ENCODE results near the gene PDHA1.

Gene PDHA1

DNA sequence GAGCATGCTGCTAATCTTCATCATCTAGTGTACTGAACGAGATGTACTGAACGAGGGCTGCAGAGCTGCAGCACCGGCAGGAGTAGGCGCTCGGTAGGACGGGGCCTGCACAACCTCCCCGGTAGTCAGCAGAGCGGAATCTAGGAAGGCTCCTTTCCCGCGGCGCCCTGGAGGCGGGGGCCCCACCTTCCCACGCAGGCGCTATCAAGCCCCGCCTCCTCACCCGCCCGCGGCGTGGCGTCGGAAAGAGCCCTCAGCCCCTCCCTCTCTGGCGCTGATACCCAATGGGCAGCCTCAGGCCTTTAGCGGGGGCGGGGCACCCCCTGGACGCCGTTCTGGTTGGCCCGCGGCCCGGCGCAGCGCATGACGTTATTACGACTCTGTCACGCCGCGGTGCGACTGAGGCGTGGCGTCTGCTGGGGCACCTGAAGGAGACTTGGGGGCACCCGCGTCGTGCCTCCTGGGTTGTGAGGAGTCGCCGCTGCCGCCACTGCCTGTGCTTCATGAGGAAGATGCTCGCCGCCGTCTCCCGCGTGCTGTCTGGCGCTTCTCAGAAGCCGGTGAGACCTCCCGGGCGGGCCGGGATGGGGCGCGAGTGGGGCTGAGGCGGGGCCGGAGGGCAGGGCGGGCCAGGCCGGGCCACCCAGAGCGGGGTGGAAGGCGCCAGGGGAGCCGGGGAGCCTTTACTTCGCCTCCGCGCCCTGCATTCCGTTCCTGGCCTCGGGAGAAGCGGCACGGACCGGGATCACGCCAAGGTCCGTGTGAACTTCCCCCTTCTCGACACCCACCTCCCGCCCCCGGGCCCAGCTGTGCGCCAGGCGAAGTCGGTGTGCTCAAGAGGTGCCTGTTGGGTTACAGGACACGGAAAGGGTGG lies at the start of gene PDHA1:
TSS of gene PDHA1 (plus strand) at position 393 of the 874 bp plus-strand sequence. CDS start at position 504, 111 bp downstream.
- Mint-ChIP-seq H3K9me3 (no peaks in the 10 kb centered on the region), H3K4me3 (peak within 1 kb of the TSS; percentile 87), H3K27ac (peak within 1 kb of the TSS; percentile 92), H3K27me3 (ENCODE audit: low read depth) (no peaks in the 10 kb centered on the region), H3K4me1 (ENCODE audit: low read depth) (peaks cover 19% of the 10 kb centered on the region), H3K36me3 (ENCODE audit: low read depth) (no peaks in the 10 kb centered on the region)
- peak; percentile 90 for DNase-seq (ENCODE audit: low spot score)

DNA sequence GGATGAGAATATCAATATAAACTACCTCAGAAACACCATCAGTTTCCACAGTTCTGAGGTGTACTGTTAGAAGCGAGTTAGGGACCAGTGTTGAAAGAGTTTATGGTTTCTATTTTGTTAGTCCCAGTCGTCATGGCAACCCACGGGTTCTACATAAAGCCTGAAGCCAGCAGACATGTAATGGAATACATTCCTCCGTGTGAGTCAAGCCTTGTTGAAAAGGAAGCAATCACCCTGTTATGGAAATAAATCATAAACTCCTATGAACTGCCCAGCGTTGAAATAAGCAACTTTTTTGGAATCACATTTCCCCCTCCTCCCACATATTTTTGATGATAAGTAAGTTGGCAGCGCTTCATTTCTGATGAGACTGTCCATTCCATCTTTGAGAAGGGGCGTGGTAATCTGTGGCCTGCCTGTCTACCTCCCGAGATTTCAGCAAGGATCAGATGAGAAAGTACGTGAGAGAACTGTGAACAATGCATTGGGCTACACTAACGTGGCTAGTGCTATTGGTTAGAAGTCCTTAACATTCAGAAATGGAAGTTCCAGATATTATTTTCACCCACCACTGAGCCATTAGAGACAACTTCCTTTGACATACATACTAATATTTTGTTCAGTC lies 40.4 kb upstream of the PDHA1 start:
- Mint-ChIP-seq H3K4me3 (no peak overlapping the region), H3K36me3 (ENCODE audit: low read depth) (no peaks in the 10 kb centered on the region), H3K27me3 (ENCODE audit: low read depth) (peaks cover 2% of the 10 kb centered on the region), H3K9me3 (no peaks in the 10 kb centered on the region), H3K4me1 (ENCODE audit: low read depth) (no peaks in the 10 kb centered on the region), H3K27ac (no peak overlapping the region)
- no peak for DNase-seq (ENCODE audit: low spot score)

DNA sequence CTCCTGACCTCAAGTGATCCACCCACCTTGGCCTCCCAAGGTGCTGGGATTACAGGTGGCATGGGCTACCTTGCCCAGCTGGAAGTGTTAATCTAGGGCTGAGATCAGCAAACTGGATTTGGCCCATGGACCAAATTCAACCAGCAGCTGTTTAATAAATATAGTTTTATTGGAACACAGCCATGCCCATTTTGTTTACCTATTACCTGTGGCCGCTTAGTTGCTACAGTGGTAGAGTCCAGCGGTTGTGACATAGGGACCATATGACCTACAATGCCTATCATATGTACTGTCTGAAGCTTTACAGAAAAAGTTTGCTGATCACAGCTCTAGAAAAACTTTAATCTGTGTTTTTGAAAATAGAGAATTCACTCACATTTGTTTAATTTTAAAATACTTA lies 17.2 kb upstream of the PDHA1 start:
- Mint-ChIP-seq H3K36me3 (ENCODE audit: low read depth) (no peaks in the 10 kb centered on the region), H3K4me3 (no peak overlapping the region), H3K27ac (no peak overlapping the region), H3K27me3 (ENCODE audit: low read depth) (no peaks in the 10 kb centered on the region), H3K9me3 (no peaks in the 10 kb centered on the region), H3K4me1 (ENCODE audit: low read depth) (no peaks in the 10 kb centered on the region)
- no peak for DNase-seq (ENCODE audit: low spot score)

DNA sequence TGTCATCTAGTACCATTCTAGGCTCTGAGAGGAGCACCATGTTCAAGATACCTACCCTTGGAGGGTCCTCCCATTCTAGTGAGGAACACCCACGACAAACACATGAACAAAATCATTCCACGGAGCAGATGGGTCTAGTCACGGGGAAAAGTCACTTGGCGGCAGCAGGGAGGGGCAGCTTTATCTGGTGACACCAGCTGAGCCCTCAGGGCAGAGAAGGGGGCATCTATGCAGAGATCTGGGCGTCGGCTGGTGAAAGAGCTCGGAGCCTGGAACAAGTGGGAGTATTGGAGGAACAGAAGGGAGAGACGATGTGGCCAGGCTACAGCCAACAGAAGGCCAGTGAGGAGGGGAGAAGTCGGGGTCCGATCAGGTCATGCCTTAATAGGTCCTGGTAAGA lies 11.9 kb upstream of the PDHA1 start:
- H3K4me3 Mint-ChIP-seq = no peak overlapping the region
- no peak overlapping the region for H3K27ac Mint-ChIP-seq
- no peaks in the 10 kb centered on the region for H3K27me3 Mint-ChIP-seq (ENCODE audit: low read depth)
- peaks cover 1% of the 10 kb centered on the region for H3K36me3 Mint-ChIP-seq (ENCODE audit: low read depth)
- peaks cover 4% of the 10 kb centered on the region for H3K9me3 Mint-ChIP-seq
- H3K4me1 Mint-ChIP-seq (ENCODE audit: low read depth) = no peaks in the 10 kb centered on the region
- no peak for DNase-seq (ENCODE audit: low spot score)

DNA sequence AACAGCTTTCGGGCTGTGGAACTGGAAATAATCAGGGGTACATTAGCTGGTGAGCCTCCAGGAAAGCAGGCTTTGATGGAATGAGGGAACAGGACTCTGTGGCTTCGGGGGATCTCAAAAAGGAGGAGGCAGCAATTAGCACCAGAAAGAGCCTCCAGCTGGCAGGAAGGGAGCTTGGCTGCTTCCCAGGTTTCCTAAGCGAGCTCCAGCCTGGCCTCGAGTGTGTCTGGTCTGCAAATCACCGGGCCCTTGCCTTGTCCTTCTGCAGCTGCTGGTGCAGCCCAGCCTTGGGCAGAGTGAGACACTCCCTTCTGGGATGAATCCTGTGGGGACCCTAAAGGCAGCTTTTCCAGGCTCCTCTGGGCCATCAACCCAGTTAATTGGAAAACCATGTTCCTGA lies 10.7 kb upstream of the PDHA1 start:
- Mint-ChIP-seq H3K9me3 (peaks cover 4% of the 10 kb centered on the region), H3K27me3 (ENCODE audit: low read depth) (no peaks in the 10 kb centered on the region), H3K4me3 (no peak overlapping the region), H3K27ac (no peak overlapping the region), H3K4me1 (ENCODE audit: low read depth) (no peaks in the 10 kb centered on the region), H3K36me3 (ENCODE audit: low read depth) (peaks cover 1% of the 10 kb centered on the region)
- DNase-seq (ENCODE audit: low spot score) = no peak

DNA sequence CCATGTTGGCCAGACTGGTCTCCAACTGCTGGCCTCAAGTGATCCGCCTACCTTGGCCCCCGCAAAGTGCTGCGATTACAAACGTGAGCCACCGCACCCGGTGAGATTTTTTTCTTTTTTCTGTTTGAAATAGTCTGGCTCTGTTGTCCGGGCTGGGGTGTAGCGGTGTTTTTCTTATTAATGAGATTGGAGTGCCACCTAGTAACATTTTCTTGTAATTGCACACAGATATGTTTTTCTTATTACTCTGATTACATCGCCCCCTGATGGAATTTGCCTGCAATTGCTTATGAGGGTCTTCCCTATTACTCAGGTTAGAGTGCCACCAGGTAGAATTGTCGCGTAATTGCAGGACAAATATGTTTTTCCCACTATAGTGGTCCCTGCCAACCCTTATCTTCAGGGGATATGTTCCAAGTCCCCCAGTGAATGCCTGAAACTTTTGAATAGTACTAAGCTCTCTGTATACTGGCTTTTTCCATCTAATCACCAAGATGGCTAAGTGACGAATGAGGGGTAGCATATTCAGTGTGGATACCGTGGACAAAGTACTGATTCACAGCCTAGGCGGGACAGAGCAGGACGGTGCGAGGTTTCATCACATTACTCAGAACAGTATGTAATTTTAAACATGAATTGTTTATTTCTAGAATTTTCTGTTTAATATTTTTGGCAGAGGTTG lies 8.6 kb upstream of the PDHA1 start:
- Mint-ChIP-seq H3K36me3 (ENCODE audit: low read depth) (peaks cover 1% of the 10 kb centered on the region), H3K4me3 (no peak overlapping the region), H3K9me3 (peaks cover 4% of the 10 kb centered on the region), H3K27ac (no peak overlapping the region), H3K4me1 (ENCODE audit: low read depth) (no peaks in the 10 kb centered on the region), H3K27me3 (ENCODE audit: low read depth) (no peaks in the 10 kb centered on the region)
- no peak for DNase-seq (ENCODE audit: low spot score)

DNA sequence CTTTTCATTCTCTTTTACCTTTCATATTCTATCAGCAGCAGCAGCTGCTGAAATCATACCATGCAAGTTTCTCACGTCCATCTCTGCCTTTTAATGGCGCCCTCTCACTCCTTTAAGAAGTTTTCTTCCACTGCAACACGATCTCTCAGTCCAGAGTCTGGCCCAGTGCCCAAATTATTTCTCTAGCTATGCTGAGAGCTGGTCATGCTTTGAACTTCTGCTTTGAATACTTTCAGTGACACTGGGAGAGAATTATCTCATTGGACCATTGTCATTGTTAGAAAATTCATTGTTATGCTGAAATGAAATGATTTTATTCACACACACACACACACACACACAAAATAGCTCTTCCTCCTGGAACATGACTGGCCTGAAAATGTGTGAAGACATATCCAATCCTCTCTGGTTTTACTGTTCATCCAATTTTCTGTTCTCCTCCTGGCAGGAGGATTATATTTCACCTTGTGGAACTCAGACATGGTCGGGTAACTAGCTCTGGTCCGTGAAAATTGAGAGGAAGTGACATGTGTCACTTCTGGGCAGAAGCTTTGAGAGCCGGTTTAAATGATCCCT lies 1.3 kb upstream of the PDHA1 start:
- Mint-ChIP-seq H3K36me3 (ENCODE audit: low read depth) (no peaks in the 10 kb centered on the region), H3K4me1 (ENCODE audit: low read depth) (peaks cover 16% of the 10 kb centered on the region), H3K27me3 (ENCODE audit: low read depth) (no peaks in the 10 kb centered on the region), H3K4me3 (no peak overlapping the region), H3K9me3 (no peaks in the 10 kb centered on the region), H3K27ac (no peak overlapping the region)
- DNase-seq (ENCODE audit: low spot score) = no peak

DNA sequence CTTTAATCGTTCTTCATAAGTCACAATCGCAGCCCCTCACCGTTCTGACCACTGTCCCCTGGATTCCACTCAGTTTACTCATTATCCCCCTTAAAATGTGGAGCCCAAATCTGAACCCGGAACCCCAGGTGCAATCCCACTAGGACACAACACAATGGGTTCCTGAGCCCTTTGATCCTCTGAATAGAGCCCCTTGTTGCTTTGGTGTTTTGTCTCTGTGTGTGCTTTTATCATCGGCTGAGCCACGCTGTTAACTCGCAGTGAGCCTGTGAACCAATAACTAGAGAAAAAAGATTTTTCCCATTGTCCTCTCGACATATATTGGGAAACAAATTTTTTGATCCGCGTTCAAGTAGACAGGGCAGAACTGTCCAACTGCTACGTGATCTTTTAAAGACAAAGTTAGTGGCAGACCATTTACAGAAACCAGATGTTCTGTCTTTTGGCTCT lies 617 bp upstream of the PDHA1 start:
- Mint-ChIP-seq H3K27ac (peak overlapping the region; percentile 63), H3K9me3 (no peaks in the 10 kb centered on the region), H3K4me1 (ENCODE audit: low read depth) (peaks cover 19% of the 10 kb centered on the region), H3K36me3 (ENCODE audit: low read depth) (no peaks in the 10 kb centered on the region), H3K4me3 (peak overlapping the region; percentile 87), H3K27me3 (ENCODE audit: low read depth) (no peaks in the 10 kb centered on the region)
- DNase-seq (ENCODE audit: low spot score) = no peak

DNA sequence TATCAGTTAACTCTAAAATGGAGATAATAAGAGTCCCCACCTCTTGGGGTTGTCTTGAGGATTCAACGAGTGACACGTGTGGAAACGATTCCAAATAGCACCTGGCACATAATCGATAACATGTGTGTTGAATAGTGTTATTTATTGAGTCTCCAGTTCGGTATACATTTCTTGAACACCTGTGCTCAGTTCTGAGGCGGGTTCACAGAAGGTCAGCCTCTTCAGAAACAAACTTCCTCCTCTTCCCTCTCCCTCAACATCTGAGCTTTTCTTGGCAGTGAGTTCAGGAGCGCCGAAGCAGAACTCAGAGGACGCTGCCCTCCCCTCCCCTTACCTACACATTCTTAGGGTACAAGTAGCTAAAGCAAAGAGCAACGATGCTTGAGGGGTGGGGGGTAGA lies 934 bp downstream of the PDHA1 start:
- Mint-ChIP-seq H3K4me1 (ENCODE audit: low read depth) (peaks cover 19% of the 10 kb centered on the region), H3K4me3 (peak overlapping the region; percentile 87), H3K36me3 (ENCODE audit: low read depth) (peaks cover 1% of the 10 kb centered on the region), H3K27me3 (ENCODE audit: low read depth) (no peaks in the 10 kb centered on the region), H3K27ac (peak overlapping the region; percentile 75), H3K9me3 (no peaks in the 10 kb centered on the region)
- no peak for DNase-seq (ENCODE audit: low spot score)

DNA sequence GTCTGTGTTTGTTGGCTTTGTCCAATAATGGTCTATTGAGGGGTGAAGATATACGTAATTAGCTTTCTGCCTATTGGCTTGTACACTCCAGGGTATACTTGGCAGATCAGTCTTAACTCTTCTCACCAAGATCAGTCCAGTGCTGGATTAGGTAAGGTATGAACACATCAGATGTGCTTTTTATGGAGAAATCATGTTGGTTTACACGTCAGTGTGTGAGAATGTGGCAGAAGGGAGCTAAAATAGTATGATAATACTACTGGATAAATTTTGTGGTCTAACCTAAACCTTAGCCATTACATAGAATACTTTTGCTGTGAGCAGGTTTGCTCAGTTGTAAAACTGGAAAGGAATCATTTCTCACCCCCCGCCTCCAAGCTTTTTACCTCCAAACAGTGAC lies 4.2 kb downstream of the PDHA1 start:
- no peak overlapping the region for H3K27ac Mint-ChIP-seq
- peaks cover 28% of the 10 kb centered on the region for H3K4me1 Mint-ChIP-seq (ENCODE audit: low read depth)
- no peaks in the 10 kb centered on the region for H3K9me3 Mint-ChIP-seq
- DNase-seq (ENCODE audit: low spot score) = no peak
- H3K4me3 Mint-ChIP-seq = no peak overlapping the region
- no peaks in the 10 kb centered on the region for H3K27me3 Mint-ChIP-seq (ENCODE audit: low read depth)
- H3K36me3 Mint-ChIP-seq (ENCODE audit: low read depth) = peaks cover 17% of the 10 kb centered on the region

DNA sequence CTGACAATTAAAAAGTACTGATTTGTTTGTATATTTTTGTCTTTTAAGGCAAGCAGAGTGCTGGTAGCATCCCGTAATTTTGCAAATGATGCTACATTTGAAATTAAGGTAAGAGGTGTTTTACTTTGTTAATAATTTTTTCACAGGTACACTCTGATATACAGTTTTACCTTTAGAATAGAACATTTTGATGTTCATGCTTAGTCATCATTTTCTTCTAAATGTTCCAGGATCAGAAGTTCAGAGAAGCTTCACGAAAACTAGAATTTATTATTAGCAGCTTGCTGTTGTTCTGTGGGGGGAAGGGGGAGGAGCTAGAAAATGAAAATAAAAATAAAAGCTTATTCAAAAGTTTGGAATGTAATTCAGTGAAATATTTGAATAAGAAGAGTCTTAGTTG lies 5.5 kb downstream of the PDHA1 start:
- Mint-ChIP-seq H3K27ac (no peak overlapping the region), H3K9me3 (no peaks in the 10 kb centered on the region), H3K36me3 (ENCODE audit: low read depth) (peaks cover 22% of the 10 kb centered on the region), H3K27me3 (ENCODE audit: low read depth) (no peaks in the 10 kb centered on the region), H3K4me3 (no peak overlapping the region), H3K4me1 (ENCODE audit: low read depth) (peaks cover 23% of the 10 kb centered on the region)
- DNase-seq (ENCODE audit: low spot score) = no peak

DNA sequence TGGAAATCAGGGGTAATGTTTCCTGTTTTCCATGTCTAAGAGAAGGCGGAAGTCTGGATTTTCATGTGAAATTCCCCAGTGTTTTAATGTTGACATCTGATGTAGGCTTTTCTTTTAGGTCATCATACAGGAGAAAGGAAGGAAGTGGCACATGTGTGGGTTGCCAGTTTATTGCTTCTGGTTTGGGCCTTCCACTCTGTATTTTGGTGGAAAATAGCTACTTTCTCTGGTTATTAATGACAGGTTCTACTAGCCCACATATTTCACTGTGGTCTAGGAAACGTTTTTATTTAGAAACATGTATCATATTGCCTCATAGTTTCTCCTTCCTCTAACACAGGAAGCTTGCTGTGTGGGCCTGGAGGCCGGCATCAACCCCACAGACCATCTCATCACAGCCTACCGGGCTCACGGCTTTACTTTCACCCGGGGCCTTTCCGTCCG lies 7.2 kb downstream of the PDHA1 start:
- no peak overlapping the region for H3K4me3 Mint-ChIP-seq

DNA sequence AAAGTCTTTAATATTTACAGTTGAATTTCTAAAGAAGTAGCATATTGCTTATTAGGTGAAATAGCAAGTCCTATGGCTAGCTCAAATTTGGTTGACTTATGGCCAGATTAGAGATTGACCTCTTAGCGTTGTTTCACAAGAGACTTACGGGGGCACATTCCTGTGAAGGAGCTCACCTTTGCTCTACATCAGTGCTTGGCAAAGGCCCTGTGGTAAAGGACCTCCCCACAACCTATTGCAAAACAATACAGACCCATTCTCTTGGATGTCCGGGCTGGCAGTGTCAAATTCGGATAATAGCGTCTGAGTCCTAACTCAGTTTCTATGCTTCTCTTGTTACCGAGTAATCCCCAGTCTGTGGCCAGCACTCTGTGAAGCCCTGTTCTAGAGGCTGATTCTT lies 10.9 kb downstream of the PDHA1 start:
- DNase-seq (ENCODE audit: low spot score) = no peak
- H3K27me3 Mint-ChIP-seq (ENCODE audit: low read depth) = no peaks in the 10 kb centered on the region
- H3K4me1 Mint-ChIP-seq (ENCODE audit: low read depth) = peaks cover 9% of the 10 kb centered on the region
- H3K9me3 Mint-ChIP-seq = no peaks in the 10 kb centered on the region
- no peak overlapping the region for H3K27ac Mint-ChIP-seq
- H3K36me3 Mint-ChIP-seq (ENCODE audit: low read depth) = peaks cover 37% of the 10 kb centered on the region
- no peak overlapping the region for H3K4me3 Mint-ChIP-seq

More for the DNA sequence above, 7.2 kb downstream of the PDHA1 start:
- peaks cover 24% of the 10 kb centered on the region for H3K36me3 Mint-ChIP-seq (ENCODE audit: low read depth)
- H3K9me3 Mint-ChIP-seq = no peaks in the 10 kb centered on the region
- H3K4me1 Mint-ChIP-seq (ENCODE audit: low read depth) = peaks cover 19% of the 10 kb centered on the region
- DNase-seq (ENCODE audit: low spot score) = no peak
- H3K27me3 Mint-ChIP-seq (ENCODE audit: low read depth) = no peaks in the 10 kb centered on the region
- H3K27ac Mint-ChIP-seq = peak overlapping the region; percentile 57

DNA sequence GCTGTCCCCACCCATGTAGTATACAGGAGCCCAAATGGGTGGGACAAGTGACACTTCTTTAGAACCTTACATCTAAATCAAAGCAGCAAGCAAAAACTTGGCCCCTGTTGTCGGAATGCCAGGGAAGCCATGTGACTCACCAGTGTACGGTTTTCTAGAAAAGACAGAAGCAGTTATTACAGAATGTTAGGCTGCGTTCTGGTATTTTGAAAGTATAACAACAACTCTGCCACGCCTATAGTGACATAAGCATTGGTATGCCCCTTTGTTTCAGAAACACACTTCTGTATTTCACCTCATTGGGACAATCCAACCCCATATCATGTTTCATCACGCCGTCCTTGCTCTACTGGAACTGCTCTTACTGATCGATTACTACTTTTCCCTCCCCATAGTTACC lies 14.8 kb downstream of the PDHA1 start:
- H3K27me3 Mint-ChIP-seq (ENCODE audit: low read depth) = no peaks in the 10 kb centered on the region
- no peak for DNase-seq (ENCODE audit: low spot score)
- H3K27ac Mint-ChIP-seq = no peak overlapping the region
- no peak overlapping the region for H3K4me3 Mint-ChIP-seq
- H3K9me3 Mint-ChIP-seq = no peaks in the 10 kb centered on the region
- no peaks in the 10 kb centered on the region for H3K4me1 Mint-ChIP-seq (ENCODE audit: low read depth)
- peaks cover 24% of the 10 kb centered on the region for H3K36me3 Mint-ChIP-seq (ENCODE audit: low read depth)
